Spleen (tissue), 7 donors: Measurements from ENCODE around the gene GRB10.

Experiments used
- CTCF ChIP-seq, 11 experiments: fragments of 200-600 bp in 7 of 11; fragments of 450-650 bp in 4 of 11; sonication (generic) in 4 of 11; IDR thresholded peaks in 8 of 11; conservative IDR thresholded peaks in 3 of 11; 1 replicate in 7 of 11; 2 replicates in 4 of 11; pipeline versions ENCODE4 v1.4.0 to v1.8.0; 2016 to 2021; ENCODE audit warnings: antibody characterized with exemption in 11 of 11, inconsistent platforms in 4 of 11, mild to moderate bottlenecking in 1 of 11
- POLR2A ChIP-seq, 3 donors: fragments of 450-650 bp; IDR thresholded peaks; one replicate each; pipeline ENCODE4 v1.5.1; 2017; ENCODE audit warnings: antibody characterized with exemption in 3 of 3, mild to moderate bottlenecking in 1 of 3
- POLR2AphosphoS5 ChIP-seq, 3 donors: sonication (generic); formaldehyde crosslinking; IDR thresholded peaks; one replicate each; pipeline ENCODE4 v1.5.1; 2017; ENCODE audit warnings: antibody characterized with exemption in 3 of 3
- donor health status: DM: no; HTN: no; CAD: no; lungs with moderate emphysema.
- donor health status: DM: no; HTN: no; CAD: no.
- donor health status: DM: no; HTN: no; CAD: no.

- TF ChIP-seq CTCF (IDR thresholded peaks at IDR 0.05 in 8 of 11, conservative IDR thresholded peaks at IDR 0.05 in 3 of 11) = no peak
- no peak for TF ChIP-seq POLR2AphosphoS5 (IDR thresholded peaks at IDR 0.05)
- no peak for TF ChIP-seq POLR2A (IDR thresholded peaks at IDR 0.05)
These were observed 7.5 kb downstream of the GRB10 start for GRCh38 chr7:50775231-50775630.
